HEK293 (cell line): Measurements from ENCODE around the gene DUSP10.

Experiments used
- SETDB1 ChIP-seq: IDR thresholded peaks from one replicate; pipeline ENCODE4 v1.6.1; 2017; ENCODE audit warnings: mild to moderate bottlenecking, low read length, moderate library complexity, mixed read lengths; ENCODE audit not compliant: insufficient read length
- YY1 ChIP-seq: fragments of 450-650 bp; formaldehyde crosslinking; IDR thresholded peaks from 2 replicates; pipeline ENCODE4 v1.5.1; 2018; ENCODE audit warnings: missing biosample characterization, missing genetic modification characterization
- ZFHX2 ChIP-seq: fragments of 450-650 bp; formaldehyde crosslinking; conservative IDR thresholded peaks from 2 replicates; pipeline ENCODE4 v1.5.1; 2016; ENCODE audit warnings: missing biosample characterization, missing genetic modification characterization
- ZNF148 ChIP-seq: fragments of 450-650 bp; formaldehyde crosslinking; IDR thresholded peaks from 2 replicates; pipeline ENCODE4 v1.5.0; 2017; ENCODE audit warnings: missing biosample characterization, missing genetic modification characterization, borderline replicate concordance
- ZNF16 ChIP-seq: fragments of 450-650 bp; formaldehyde crosslinking; IDR thresholded peaks from 2 replicates; pipeline ENCODE4 v1.5.1; 2016; ENCODE audit warnings: low read depth, missing biosample characterization, missing genetic modification characterization
- ZNF19 ChIP-seq: fragments of 450-650 bp; formaldehyde crosslinking; IDR thresholded peaks from 2 replicates; pipeline ENCODE4; 2016; ENCODE audit warnings: missing biosample characterization, missing genetic modification characterization, low read depth
- ZNF324 ChIP-seq: fragments of 450-650 bp; formaldehyde crosslinking; IDR thresholded peaks from 2 replicates; pipeline ENCODE4 v1.5.1; 2016; ENCODE audit warnings: missing biosample characterization, missing genetic modification characterization
- ZNF394 ChIP-seq: fragments of 450-650 bp; formaldehyde crosslinking; IDR thresholded peaks from 2 replicates; pipeline ENCODE4 v1.5.1; 2016; ENCODE audit warnings: missing biosample characterization, missing genetic modification characterization, mild to moderate bottlenecking, moderate library complexity, borderline replicate concordance
- ZNF426 ChIP-seq: fragments of 450-650 bp; formaldehyde crosslinking; IDR thresholded peaks from 2 replicates; pipeline ENCODE4 v1.5.1; 2017; ENCODE audit warnings: missing biosample characterization, missing genetic modification characterization, mild to moderate bottlenecking, inconsistent platforms, moderate library complexity
- ZNF449 ChIP-seq: fragments of 450-650 bp; formaldehyde crosslinking; IDR thresholded peaks from 2 replicates; pipeline ENCODE4 v1.5.1; 2017; ENCODE audit warnings: missing biosample characterization, mild to moderate bottlenecking, missing genetic modification characterization, moderate library complexity
- ZNF48 ChIP-seq: fragments of 450-650 bp; formaldehyde crosslinking; IDR thresholded peaks from 2 replicates; pipeline ENCODE4 v1.5.1; 2016; ENCODE audit warnings: missing biosample characterization, missing genetic modification characterization
- ZNF513 ChIP-seq: fragments of 450-650 bp; IDR thresholded peaks from 2 replicates; pipeline ENCODE4 v1.5.1; 2018; ENCODE audit warnings: missing biosample characterization, missing genetic modification characterization
- ZNF558 ChIP-seq: fragments of 450-650 bp; formaldehyde crosslinking; IDR thresholded peaks from 2 replicates; pipeline ENCODE4 v1.5.1; 2016; ENCODE audit warnings: missing biosample characterization, missing genetic modification characterization
- ZNF560 ChIP-seq: fragments of 450-650 bp; formaldehyde crosslinking; IDR thresholded peaks from 2 replicates; pipeline ENCODE4 v1.5.1; 2017; ENCODE audit warnings: missing biosample characterization, missing genetic modification characterization, borderline replicate concordance
- ZNF704 ChIP-seq: fragments of 450-650 bp; formaldehyde crosslinking; IDR thresholded peaks from 2 replicates; pipeline ENCODE4 v1.5.1; 2016; ENCODE audit warnings: missing biosample characterization, missing genetic modification characterization
- TF ChIP-seq, protein P1 (sequence below): fragments of 450-650 bp; formaldehyde crosslinking; IDR thresholded peaks from 2 replicates; pipeline ENCODE4 v1.5.1; 2016; ENCODE audit warnings: missing biosample characterization, missing genetic modification characterization, borderline replicate concordance
- TF ChIP-seq, protein P2 (sequence below): fragments of 450-650 bp; formaldehyde crosslinking; IDR thresholded peaks from 2 replicates; pipeline ENCODE4 v1.5.1; 2016; ENCODE audit warnings: missing biosample characterization, missing genetic modification characterization

DUSP10 gene

GRCh38 chr1:221741703-221742554 is at the start of gene DUSP10 (continued):
- peak; percentile 71; the same call in 1 of the 2 replicates for TF ChIP-seq ZNF449 (tag by site-specific recombination)
- no peak for TF ChIP-seq ZNF19 (tag by site-specific recombination)
- 0 out of 2 replicates have a peak, but pooled peaks have one; percentile 49 for TF ChIP-seq ZNF558
- no peak for TF ChIP-seq ZNF704 (tag by site-specific recombination)
- no peak for TF ChIP-seq ZNF426 (tag by site-specific recombination)
- TF ChIP-seq ZNF48, result no peak
- no peak for TF ChIP-seq ZNF513
- no peak; the same call in 1 of the 2 replicates for TF ChIP-seq ZNF148 (tag by site-specific recombination)
- TF ChIP-seq SETDB1, result no peak
- 0 out of 2 replicates have a peak, but pooled peaks have one; percentile 16 for TF ChIP-seq ZFHX2 (tag by site-specific recombination)
- TF ChIP-seq, protein P1, sequence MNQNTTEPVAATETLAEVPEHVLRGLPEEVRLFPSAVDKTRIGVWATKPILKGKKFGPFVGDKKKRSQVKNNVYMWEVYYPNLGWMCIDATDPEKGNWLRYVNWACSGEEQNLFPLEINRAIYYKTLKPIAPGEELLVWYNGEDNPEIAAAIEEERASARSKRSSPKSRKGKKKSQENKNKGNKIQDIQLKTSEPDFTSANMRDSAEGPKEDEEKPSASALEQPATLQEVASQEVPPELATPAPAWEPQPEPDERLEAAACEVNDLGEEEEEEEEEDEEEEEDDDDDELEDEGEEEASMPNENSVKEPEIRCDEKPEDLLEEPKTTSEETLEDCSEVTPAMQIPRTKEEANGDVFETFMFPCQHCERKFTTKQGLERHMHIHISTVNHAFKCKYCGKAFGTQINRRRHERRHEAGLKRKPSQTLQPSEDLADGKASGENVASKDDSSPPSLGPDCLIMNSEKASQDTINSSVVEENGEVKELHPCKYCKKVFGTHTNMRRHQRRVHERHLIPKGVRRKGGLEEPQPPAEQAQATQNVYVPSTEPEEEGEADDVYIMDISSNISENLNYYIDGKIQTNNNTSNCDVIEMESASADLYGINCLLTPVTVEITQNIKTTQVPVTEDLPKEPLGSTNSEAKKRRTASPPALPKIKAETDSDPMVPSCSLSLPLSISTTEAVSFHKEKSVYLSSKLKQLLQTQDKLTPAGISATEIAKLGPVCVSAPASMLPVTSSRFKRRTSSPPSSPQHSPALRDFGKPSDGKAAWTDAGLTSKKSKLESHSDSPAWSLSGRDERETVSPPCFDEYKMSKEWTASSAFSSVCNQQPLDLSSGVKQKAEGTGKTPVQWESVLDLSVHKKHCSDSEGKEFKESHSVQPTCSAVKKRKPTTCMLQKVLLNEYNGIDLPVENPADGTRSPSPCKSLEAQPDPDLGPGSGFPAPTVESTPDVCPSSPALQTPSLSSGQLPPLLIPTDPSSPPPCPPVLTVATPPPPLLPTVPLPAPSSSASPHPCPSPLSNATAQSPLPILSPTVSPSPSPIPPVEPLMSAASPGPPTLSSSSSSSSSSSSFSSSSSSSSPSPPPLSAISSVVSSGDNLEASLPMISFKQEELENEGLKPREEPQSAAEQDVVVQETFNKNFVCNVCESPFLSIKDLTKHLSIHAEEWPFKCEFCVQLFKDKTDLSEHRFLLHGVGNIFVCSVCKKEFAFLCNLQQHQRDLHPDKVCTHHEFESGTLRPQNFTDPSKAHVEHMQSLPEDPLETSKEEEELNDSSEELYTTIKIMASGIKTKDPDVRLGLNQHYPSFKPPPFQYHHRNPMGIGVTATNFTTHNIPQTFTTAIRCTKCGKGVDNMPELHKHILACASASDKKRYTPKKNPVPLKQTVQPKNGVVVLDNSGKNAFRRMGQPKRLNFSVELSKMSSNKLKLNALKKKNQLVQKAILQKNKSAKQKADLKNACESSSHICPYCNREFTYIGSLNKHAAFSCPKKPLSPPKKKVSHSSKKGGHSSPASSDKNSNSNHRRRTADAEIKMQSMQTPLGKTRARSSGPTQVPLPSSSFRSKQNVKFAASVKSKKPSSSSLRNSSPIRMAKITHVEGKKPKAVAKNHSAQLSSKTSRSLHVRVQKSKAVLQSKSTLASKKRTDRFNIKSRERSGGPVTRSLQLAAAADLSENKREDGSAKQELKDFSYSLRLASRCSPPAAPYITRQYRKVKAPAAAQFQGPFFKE (tag by site-specific recombination), result no peak
- no peak for TF ChIP-seq ZNF16 (tag by site-specific recombination)
- peak; percentile 94 for TF ChIP-seq ZNF394 (tag by site-specific recombination)
- TF ChIP-seq YY1 (tag by site-specific recombination), result no peak
- TF ChIP-seq ZNF560 (tag by site-specific recombination), result no peak
- TF ChIP-seq, protein P2, sequence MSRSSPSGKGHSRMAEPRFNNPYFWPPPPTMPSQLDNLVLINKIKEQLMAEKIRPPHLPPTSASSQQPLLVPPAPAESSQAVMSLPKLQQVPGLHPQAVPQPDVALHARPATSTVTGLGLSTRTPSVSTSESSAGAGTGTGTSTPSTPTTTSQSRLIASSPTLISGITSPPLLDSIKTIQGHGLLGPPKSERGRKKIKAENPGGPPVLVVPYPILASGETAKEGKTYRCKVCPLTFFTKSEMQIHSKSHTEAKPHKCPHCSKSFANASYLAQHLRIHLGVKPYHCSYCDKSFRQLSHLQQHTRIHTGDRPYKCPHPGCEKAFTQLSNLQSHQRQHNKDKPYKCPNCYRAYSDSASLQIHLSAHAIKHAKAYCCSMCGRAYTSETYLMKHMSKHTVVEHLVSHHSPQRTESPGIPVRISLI, result no peak
- TF ChIP-seq ZNF324 (tag by site-specific recombination), result peak; percentile 58; the same call in 1 of the 2 replicates
